SK-N-MC (cell line): Measurements from ENCODE around the gene IGF2BP1.
A peak's percentile ranks its signal among the peaks of the same experiment; 100 is the strongest.

ENCODE experiments used
- DNase-seq: peaks from one replicate; pipeline ENCODE4 v3.0.0-alpha.2; 2011; ENCODE audit warnings: low read depth, low spot score
- H3K27ac ChIP-seq: fragments of 200-600 bp; sonication (generic); 2 replicates; pipeline ENCODE4 v1.5.1; 2016; ENCODE audit warnings: mixed run types
- H3K36me3 ChIP-seq: fragments of 200-600 bp; sonication (generic); 2 replicates; pipeline ENCODE4 v1.6.1; 2017; ENCODE audit warnings: antibody characterized with exemption, low read length, mixed read lengths; ENCODE audit not compliant: insufficient read depth
- H3K4me3 ChIP-seq: fragments of 200-600 bp; sonication (generic); 2 replicates; pipeline ENCODE4 v1.5.1; 2016
- H3K9ac ChIP-seq: fragments of 200-600 bp; sonication (generic); 2 replicates; pipeline ENCODE4 v1.8.0; 2017; ENCODE audit warnings: mixed run types, mixed read lengths; ENCODE audit not compliant: insufficient read length
- H3K9me3 ChIP-seq: fragments of 200-600 bp; sonication (generic); 2 replicates; pipeline ENCODE4 v1.6.1; 2017; ENCODE audit warnings: low read depth, mild to moderate bottlenecking, antibody characterized with exemption, low read length, moderate library complexity, mixed read lengths
- EZH2 ChIP-seq: fragments of 200-600 bp; sonication (generic); IDR thresholded peaks from one replicate; pipeline ENCODE4 v1.6.1; 2017; ENCODE audit warnings: antibody characterized with exemption
- FOXP2 ChIP-seq: optimal IDR thresholded peaks from 2 replicates; pipeline ENCODE3; 2011; ENCODE audit warnings: mild to moderate bottlenecking, moderate library complexity; ENCODE audit not compliant: insufficient read depth; ENCODE audit errors: extremely low read length, control extremely low read depth
- POLR2AphosphoS5 ChIP-seq: IDR thresholded peaks from 2 replicates; pipeline ENCODE4 v1.6.1; 2012; ENCODE audit warnings: mild to moderate bottlenecking, low read depth, low read length, borderline replicate concordance

IGF2BP1 gene

GRCh38 chr17:49012769-49013255 lies 15.6 kb downstream of the IGF2BP1 start:
- TF ChIP-seq FOXP2 (no peak), EZH2 (no peak), POLR2AphosphoS5 (no peak)
- Histone ChIP-seq H3K9me3 (no peaks in the 10 kb centered on the region), H3K27ac (peak overlapping the region; percentile 89), H3K9ac (peak overlapping the region; percentile 32), H3K36me3 (peaks cover 44% of the 10 kb centered on the region), H3K4me3 (peak overlapping the region; percentile 61)
- DNase-seq = no peak

DNA sequence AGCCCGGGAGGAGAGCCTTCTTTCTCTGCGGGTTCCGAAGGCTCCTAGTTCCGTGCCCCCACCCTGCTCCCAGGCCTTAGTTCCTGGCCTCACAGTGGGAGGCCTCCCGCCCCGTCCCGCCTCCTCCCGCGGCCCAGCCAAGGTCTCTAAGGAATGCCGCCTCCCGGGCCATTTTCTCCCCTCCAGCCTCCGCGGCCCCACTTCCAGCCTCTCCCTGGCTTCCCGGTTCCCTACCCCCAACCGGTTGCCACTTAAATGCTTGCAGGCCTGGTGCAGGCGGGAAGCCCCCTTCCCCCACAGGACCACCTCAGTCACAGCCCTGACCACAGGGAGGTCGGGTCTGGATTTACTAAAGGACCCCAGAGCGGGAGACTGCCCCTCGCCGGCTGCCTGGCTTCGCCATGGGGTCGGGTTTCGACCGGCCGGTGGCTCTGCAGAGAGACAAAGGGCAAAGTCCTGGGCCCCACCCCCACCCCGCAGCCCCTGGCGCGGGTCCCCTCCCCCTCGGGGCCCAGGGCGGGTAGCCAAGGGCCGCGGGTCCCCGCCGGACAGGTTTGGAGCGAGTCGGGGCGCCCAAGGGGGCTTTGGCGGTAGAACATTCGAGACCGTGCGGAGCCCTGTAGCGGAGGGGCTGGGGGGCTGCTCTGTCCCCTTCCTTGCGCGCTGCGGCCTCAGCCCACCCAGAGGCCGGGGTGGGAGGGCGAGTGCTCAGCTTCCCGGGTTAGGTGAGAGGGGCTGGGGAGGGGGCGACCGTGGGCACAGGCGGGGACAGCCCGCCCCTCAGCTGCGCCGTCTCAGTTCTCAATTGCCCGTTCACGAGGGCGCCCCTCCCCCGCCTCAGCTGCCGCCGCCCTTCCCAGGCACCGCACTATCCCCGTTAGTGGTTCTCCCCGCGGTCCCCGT lies 16.4 kb downstream of the IGF2BP1 start:
- Histone ChIP-seq H3K9me3 (no peaks in the 10 kb centered on the region), H3K9ac (peak overlapping the region; percentile 49), H3K27ac (peak overlapping the region; percentile 89), H3K4me3 (peak overlapping the region; percentile 61), H3K36me3 (peaks cover 52% of the 10 kb centered on the region)
- no peak for DNase-seq
- TF ChIP-seq EZH2 (no peak), POLR2AphosphoS5 (0 out of 2 replicates have a peak, but pooled peaks have one; percentile 21)

- H3K36me3 ChIP-seq = peaks cover 56% of the 10 kb centered on the region
- TF ChIP-seq FOXP2 (no peak), EZH2 (no peak), POLR2AphosphoS5 (peak; percentile 50; the same call in 1 of the 2 replicates)
- no peak overlapping the region for H3K9ac ChIP-seq
- peak overlapping the region; percentile 89 for H3K27ac ChIP-seq
- peak overlapping the region; percentile 61 for H3K4me3 ChIP-seq
- no peaks in the 10 kb centered on the region for H3K9me3 ChIP-seq
- no peak for DNase-seq
Observed at GRCh38 chr17:49015179-49015923, 18.2 kb downstream of the IGF2BP1 start.

- Histone ChIP-seq H3K9ac (peak overlapping the region; percentile 1), H3K36me3 (peaks cover 59% of the 10 kb centered on the region), H3K9me3 (no peaks in the 10 kb centered on the region), H3K27ac (peak overlapping the region; percentile 89), H3K4me3 (peak overlapping the region; percentile 61)
- DNase-seq = no peak
- TF ChIP-seq FOXP2 = no peak
- no peak for TF ChIP-seq EZH2
- no peak; the same call in 1 of the 2 replicates for TF ChIP-seq POLR2AphosphoS5
Observed at GRCh38 chr17:49015924-49016774, 19.0 kb downstream of the IGF2BP1 start.

GRCh38 chr17:49016775-49017463 lies 19.7 kb downstream of the IGF2BP1 start:
- peak overlapping the region; percentile 52 for H3K4me3 ChIP-seq

GRCh38 chr17:49018116-49018612 lies 21.0 kb downstream of the IGF2BP1 start:
- DNase-seq = no peak
- Histone ChIP-seq H3K4me3 (peak overlapping the region; percentile 48), H3K9ac (peak overlapping the region; percentile 33), H3K9me3 (no peaks in the 10 kb centered on the region), H3K27ac (peak overlapping the region; percentile 90), H3K36me3 (peaks cover 54% of the 10 kb centered on the region)
- TF ChIP-seq FOXP2 (no peak), POLR2AphosphoS5 (0 out of 2 replicates have a peak, but pooled peaks have one; percentile 11)

More at GRCh38 chr17:49016775-49017463, 19.7 kb downstream of the IGF2BP1 start:
- Histone ChIP-seq H3K27ac (peak overlapping the region; percentile 81), H3K9ac (no peak overlapping the region), H3K9me3 (no peaks in the 10 kb centered on the region), H3K36me3 (peaks cover 57% of the 10 kb centered on the region)
- TF ChIP-seq POLR2AphosphoS5 = no peak
- no peak for TF ChIP-seq FOXP2
- no peak for TF ChIP-seq EZH2
- no peak for DNase-seq

GRCh38 chr17:49018748-49019147 lies 21.6 kb downstream of the IGF2BP1 start:
- Histone ChIP-seq H3K4me3 (peak overlapping the region; percentile 48), H3K36me3 (peaks cover 56% of the 10 kb centered on the region), H3K27ac (peak overlapping the region; percentile 90), H3K9me3 (no peaks in the 10 kb centered on the region), H3K9ac (peak overlapping the region; percentile 36)
- TF ChIP-seq EZH2 (no peak), FOXP2 (no peak), POLR2AphosphoS5 (no peak)
- DNase-seq = no peak
